Rectal smooth muscle tissue (tissue), 1 donor: ENCODE data around the gene IGF2R.

Experiments
- H3K27ac ChIP-seq: one replicate; pipeline ENCODE4 v1.7.0; 2013; ENCODE audit warnings: low read depth, low read length, inconsistent platforms
- H3K27me3 ChIP-seq: one replicate; pipeline ENCODE4 v1.7.0; 2013; ENCODE audit warnings: low read length; ENCODE audit not compliant: control insufficient read depth, insufficient read depth
- H3K36me3 ChIP-seq: one replicate; pipeline ENCODE4 v1.7.0; 2013; ENCODE audit warnings: low read length; ENCODE audit not compliant: control insufficient read depth, insufficient read depth
- H3K4me1 ChIP-seq: one replicate; pipeline ENCODE4 v1.7.0; 2013; ENCODE audit warnings: low read length; ENCODE audit not compliant: control insufficient read depth, insufficient read depth
- H3K4me3 ChIP-seq: one replicate; pipeline ENCODE4 v1.7.0; 2013; ENCODE audit warnings: low read length
- H3K9ac ChIP-seq: one replicate; pipeline ENCODE4 v1.7.0; 2013; ENCODE audit warnings: low read length

IGF2R gene

DNA sequence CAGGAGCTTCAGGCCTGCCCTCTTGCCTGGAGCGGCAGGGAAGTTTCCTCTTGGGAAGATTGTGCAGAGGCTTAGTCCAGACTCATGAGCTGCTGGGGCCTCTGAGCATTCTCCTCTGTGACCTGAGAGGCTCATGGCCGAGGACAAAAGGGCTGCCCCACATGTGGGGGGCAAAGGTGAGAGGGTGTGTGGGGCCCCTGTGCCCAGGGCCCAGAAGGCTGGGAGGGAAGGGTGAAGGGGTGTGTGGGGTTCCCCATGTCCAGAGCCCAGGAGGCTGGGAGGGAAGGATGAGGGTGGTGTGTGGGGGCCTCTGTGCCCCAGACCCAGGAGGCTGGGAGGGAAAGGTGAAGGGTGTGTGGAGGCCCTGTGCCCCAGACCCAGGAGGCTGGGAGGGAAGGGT lies 101.9 kb downstream of the IGF2R start:
- H3K4me1 ChIP-seq = no peaks in the 10 kb centered on the region
- H3K4me3 ChIP-seq = no peak overlapping the region
- H3K36me3 ChIP-seq = peaks cover 47% of the 10 kb centered on the region
- H3K9ac ChIP-seq = no peak overlapping the region
- no peaks in the 10 kb centered on the region for H3K27me3 ChIP-seq
- H3K27ac ChIP-seq = no peak overlapping the region

DNA sequence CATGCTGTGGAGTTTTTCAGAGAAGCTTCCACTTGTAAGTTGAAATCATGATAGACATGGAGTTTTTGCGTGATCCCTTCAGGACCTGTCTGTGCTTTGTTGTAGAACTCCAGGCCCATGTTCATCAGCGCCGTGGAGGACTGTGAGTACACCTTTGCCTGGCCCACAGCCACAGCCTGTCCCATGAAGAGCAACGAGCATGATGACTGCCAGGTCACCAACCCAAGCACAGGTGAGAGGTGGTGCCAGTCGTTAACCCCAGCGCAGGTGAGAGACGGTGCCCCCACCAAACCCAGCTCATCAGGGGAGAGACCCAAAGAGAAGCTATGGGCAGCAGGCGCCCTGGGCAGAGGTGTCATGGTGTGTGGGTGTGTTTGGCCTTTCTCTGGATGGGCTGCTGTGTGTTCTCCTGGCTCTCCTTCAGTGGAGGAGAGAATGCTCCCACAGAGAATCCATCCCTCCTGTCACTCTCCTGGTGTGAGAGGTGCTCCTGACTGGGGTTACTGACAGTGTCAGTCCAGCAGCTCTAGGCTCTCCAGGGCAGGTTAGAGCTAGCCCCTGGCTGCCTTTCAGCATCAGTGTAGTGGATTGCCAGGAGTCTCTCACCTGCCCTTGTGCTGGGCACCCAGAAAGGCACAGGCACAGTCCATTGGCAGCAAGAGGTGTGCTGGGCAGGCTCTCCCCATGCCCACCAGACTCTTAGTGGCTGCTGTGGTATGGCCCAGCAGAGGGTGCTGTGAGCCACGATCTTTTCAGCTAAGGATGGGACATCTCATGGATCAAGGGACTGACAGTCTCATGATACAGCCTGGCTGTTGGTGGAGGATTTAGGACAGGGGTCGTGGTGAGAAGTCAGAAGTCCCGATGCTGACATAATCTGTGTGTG lies 103.2 kb downstream of the IGF2R start:
- Histone ChIP-seq H3K36me3 (peaks cover 44% of the 10 kb centered on the region), H3K27me3 (no peaks in the 10 kb centered on the region), H3K9ac (no peak overlapping the region), H3K4me3 (no peak overlapping the region), H3K4me1 (no peaks in the 10 kb centered on the region), H3K27ac (no peak overlapping the region)

DNA sequence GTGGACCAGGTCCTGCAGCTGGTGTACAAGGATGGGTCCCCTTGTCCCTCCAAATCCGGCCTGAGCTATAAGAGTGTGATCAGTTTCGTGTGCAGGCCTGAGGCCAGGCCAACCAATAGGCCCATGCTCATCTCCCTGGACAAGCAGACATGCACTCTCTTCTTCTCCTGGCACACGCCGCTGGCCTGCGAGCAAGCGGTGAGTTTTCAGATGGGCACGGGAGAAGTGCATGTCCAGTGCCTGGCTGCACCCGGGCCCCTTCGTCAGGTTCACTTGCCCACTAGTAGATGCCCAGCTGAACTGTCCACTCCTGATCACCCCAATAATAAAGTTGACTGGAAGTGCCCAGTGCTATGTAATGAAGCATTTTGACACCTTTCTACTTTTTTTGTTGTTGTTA lies 104.4 kb downstream of the IGF2R start:
- no peak overlapping the region for H3K9ac ChIP-seq
- H3K36me3 ChIP-seq = peaks cover 51% of the 10 kb centered on the region
- no peak overlapping the region for H3K4me3 ChIP-seq
- H3K27ac ChIP-seq = no peak overlapping the region
- H3K4me1 ChIP-seq = no peaks in the 10 kb centered on the region
- no peaks in the 10 kb centered on the region for H3K27me3 ChIP-seq

DNA sequence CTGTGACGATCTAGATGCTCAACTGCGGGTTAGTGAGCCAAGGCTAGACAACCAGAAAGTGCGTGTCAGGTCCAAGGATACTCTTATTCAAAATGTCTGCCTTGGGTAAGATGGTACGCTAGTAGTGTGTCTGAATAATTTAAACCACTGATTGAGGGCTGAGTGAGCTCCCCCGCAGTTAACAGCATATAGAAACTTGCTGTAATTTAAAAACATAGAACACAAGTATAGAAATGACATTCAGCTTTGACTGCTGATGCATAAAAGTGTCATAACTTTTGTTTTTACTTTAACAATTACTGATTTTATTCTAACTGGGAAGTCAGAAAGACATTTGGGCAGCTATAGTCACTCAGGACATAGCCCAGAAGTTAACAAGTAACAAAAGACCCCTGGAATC lies 107.1 kb downstream of the IGF2R start:
- Histone ChIP-seq H3K9ac (no peak overlapping the region), H3K4me3 (no peak overlapping the region), H3K4me1 (no peaks in the 10 kb centered on the region), H3K36me3 (peaks cover 45% of the 10 kb centered on the region), H3K27me3 (no peaks in the 10 kb centered on the region), H3K27ac (no peak overlapping the region)

GRCh38 chr6:160077024-160077423 lies 108.1 kb downstream of the IGF2R start:
- peaks cover 36% of the 10 kb centered on the region for H3K36me3 ChIP-seq
- H3K27ac ChIP-seq = no peak overlapping the region

DNA sequence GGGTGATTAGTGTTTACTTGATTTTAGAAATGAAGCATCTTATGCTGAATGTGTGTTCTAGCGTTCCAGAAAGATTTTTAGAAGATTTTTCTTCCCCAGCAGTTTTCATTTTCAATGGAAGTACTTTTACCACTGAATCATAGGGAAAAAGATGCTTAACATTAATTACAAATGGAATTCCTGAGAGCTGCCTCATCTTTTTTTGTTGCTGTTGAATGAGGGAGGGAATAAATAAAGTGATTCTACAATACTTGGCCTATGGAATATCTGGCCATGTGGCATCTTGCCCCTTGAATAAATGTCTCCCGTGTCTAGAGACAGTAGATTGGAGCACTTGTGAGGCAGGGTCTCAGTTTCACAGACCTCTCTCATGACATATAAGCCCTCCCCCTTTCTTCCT lies 108.6 kb downstream of the IGF2R start:
- H3K4me3 ChIP-seq = no peak overlapping the region
- no peak overlapping the region for H3K9ac ChIP-seq
- no peaks in the 10 kb centered on the region for H3K4me1 ChIP-seq
- no peak overlapping the region for H3K27ac ChIP-seq
- no peaks in the 10 kb centered on the region for H3K27me3 ChIP-seq
- peaks cover 32% of the 10 kb centered on the region for H3K36me3 ChIP-seq

More at GRCh38 chr6:160077024-160077423, 108.1 kb downstream of the IGF2R start:
- Histone ChIP-seq H3K27me3 (no peaks in the 10 kb centered on the region), H3K9ac (no peak overlapping the region), H3K4me3 (no peak overlapping the region), H3K4me1 (no peaks in the 10 kb centered on the region)

DNA sequence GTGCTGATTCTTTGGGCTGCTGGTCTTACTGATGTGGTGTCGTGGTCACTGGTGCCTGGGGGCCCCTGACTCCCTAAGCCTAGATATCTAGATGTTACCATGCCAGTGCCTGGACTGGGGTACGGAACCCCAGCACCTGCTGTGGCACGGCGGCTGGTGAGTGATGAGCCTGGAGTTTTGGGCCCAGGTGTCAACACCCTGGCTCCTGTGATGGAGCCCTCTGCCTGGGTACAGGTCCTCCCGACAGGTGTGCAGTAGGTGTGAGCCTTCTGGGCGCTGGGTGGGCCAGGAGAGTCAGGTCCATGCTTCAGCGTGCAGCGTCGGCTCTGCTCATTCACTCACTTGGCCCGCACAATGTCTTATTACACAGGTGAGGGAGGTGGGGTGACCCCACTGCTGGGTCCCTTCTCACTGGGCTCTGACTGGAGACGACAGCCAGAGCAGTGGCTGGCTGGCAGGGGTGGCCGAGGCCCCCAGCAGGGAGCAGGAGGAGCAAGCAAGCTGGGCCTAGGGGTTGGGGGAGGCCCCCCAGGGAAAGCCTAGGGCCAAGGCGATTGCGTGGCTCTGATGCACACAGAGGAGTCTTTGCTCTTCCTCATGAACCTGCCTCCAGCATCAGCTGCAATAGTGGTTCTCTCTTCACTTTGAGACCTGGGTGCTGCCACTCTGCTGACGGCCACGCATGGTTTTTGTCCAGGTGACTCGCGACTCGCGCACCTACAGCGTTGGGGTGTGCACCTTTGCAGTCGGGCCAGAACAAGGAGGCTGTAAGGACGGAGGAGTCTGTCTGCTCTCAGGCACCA lies 110.2 kb downstream of the IGF2R start:
- H3K36me3 ChIP-seq = peaks cover 25% of the 10 kb centered on the region
- H3K27me3 ChIP-seq = no peaks in the 10 kb centered on the region
- H3K27ac ChIP-seq = no peak overlapping the region
- no peak overlapping the region for H3K4me3 ChIP-seq
- H3K9ac ChIP-seq = no peak overlapping the region
- H3K4me1 ChIP-seq = no peaks in the 10 kb centered on the region

DNA sequence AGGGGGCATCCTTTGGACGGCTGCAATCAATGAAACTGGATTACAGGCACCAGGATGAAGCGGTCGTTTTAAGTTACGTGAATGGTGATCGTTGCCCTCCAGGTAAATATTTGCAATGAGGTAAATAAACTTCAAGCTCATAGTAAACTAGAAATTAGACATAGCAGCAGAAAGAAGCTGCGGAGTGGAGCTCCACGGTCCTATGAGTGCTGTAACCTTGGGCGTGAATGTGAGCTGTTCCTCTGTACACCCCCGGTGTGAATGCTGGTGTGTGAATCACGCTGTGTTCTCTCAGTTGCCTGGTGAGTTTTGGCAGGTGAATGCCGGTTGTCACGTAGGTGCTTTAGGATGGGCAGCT lies 110.8 kb downstream of the IGF2R start:
- Histone ChIP-seq H3K36me3 (peaks cover 31% of the 10 kb centered on the region), H3K4me1 (no peaks in the 10 kb centered on the region), H3K27me3 (no peaks in the 10 kb centered on the region), H3K27ac (no peak overlapping the region), H3K4me3 (no peak overlapping the region), H3K9ac (no peak overlapping the region)

GRCh38 chr6:160080097-160080496 lies 111.2 kb downstream of the IGF2R start:
- no peaks in the 10 kb centered on the region for H3K4me1 ChIP-seq
- H3K9ac ChIP-seq = no peak overlapping the region
- no peak overlapping the region for H3K4me3 ChIP-seq
- H3K27me3 ChIP-seq = no peaks in the 10 kb centered on the region
- no peak overlapping the region for H3K27ac ChIP-seq
- peaks cover 31% of the 10 kb centered on the region for H3K36me3 ChIP-seq

DNA sequence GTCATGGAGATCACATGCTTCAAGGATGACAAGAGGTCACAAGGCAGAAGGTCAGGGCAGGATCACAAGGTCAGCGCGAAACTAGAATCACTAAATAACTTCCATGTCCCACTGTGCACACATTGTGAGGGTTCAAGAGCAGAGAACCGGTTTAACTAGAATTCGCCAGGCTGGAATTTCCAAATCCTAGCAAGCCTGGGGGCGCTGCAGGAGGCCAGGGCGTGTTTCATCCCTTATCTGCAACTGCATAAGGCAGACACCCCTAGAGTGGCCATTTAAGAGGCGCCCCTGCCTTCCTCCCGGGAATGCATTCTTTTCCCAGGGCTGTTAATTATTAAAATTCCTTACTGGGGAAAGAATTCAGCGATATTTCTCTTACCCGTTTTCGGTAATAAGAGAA lies 112.5 kb downstream of the IGF2R start:
- no peak overlapping the region for H3K27ac ChIP-seq
- H3K36me3 ChIP-seq = peaks cover 36% of the 10 kb centered on the region
- no peaks in the 10 kb centered on the region for H3K4me1 ChIP-seq
- no peak overlapping the region for H3K4me3 ChIP-seq
- no peak overlapping the region for H3K9ac ChIP-seq
- H3K27me3 ChIP-seq = no peaks in the 10 kb centered on the region

DNA sequence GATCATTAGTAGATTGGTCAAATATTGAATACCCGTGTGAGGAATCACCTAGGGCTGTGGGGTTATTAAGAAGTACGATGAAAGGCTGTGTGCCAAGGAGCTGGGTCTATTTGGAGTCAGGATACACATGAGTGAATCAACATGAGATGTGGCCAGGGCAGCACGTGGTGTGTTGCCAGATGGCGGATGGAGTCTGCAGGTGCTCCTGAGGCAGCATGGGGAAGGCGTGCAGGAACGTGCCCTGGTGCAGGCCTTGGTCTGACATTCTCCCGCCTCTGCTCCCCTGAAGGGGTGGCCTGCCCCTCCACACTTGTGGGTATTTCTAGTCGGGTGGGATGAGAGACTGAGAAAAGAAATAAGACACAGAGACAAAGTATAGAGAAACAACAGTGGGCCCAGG lies 113.7 kb downstream of the IGF2R start:
- H3K4me1 ChIP-seq = no peaks in the 10 kb centered on the region
- no peak overlapping the region for H3K4me3 ChIP-seq
- peaks cover 41% of the 10 kb centered on the region for H3K36me3 ChIP-seq
- H3K27me3 ChIP-seq = no peaks in the 10 kb centered on the region
- H3K9ac ChIP-seq = no peak overlapping the region
- no peak overlapping the region for H3K27ac ChIP-seq

GRCh38 chr6:160084198-160084776 lies 115.4 kb downstream of the IGF2R start:
- Histone ChIP-seq H3K27me3 (no peaks in the 10 kb centered on the region), H3K27ac (no peak overlapping the region), H3K4me1 (peaks cover 4% of the 10 kb centered on the region), H3K9ac (no peak overlapping the region), H3K4me3 (no peak overlapping the region), H3K36me3 (peaks cover 37% of the 10 kb centered on the region)
